ENCODE data around the gene CLCN7. TPM values are rescaled to one million over a fixed set of nuclear protein-coding genes. Genes with fewer than 3 reads are reported as not detected.
A peak's percentile ranks its signal among the peaks of the same experiment; 100 is the strongest.

CLCN7 gene
- total and polyA plus RNA-seq, 2 of the 13 experiments (the other 11 are each of a cell fraction or from before 2014, with no cell fraction given): 24.6 to 25.1 TPM

- Histone ChIP-seq H3K36me3 (replicated peaks in 1 of 2; ENCODE audit: control insufficient read depth in 1 of 2, insufficient read depth in 2 of 2, low read length in 2 of 2) (no peaks in the 10 kb centered on the region), H4K20me1 (ENCODE audit: insufficient read depth, low read length) (no peaks in the 10 kb centered on the region), H3K9ac (ENCODE audit: insufficient read depth, low read depth, low read length) (no peak overlapping the region), H2AFZ (ENCODE audit: low read length) (no peak overlapping the region), H3K79me2 (ENCODE audit: insufficient read depth, low read length) (no peaks in the 10 kb centered on the region), H3K27ac (ENCODE audit: extremely low read length, insufficient read depth, low read length) (no peak overlapping the region), H3K27me3 (ENCODE audit: control insufficient read depth in 1 of 2, insufficient read depth in 2 of 2, low read length in 2 of 2) (peaks cover 10 to 41% of the 10 kb centered on the region in 2 experiments), H3K4me2 (ENCODE audit: low read depth, low read length) (peak overlapping the region; percentile 95; the same call in 1 of the 2 replicates), H3K9me3 (ENCODE audit: low read length) (no peaks in the 10 kb centered on the region), H3K4me3 (replicated peaks in 1 of 3; ENCODE audit: insufficient read depth in 1 of 3, low read depth in 2 of 3, low read length in 3 of 3) (peak overlapping the region in 1 of 3 experiments; percentile 26; a peak in 1 of 6 replicates), H3K4me1 (ENCODE audit: insufficient read depth, low read length) (peaks cover 46% of the 10 kb centered on the region)
- intact Hi-C loops (cut with micrococcal nuclease; ENCODE audit: unreplicated experiment) (no loop called here), in situ Hi-C loops (cut with HindIII; ENCODE audit: extremely low pct_ligation_motif_present, low pct_unique_long_range_greater_than_20kb) (no loop called here)
- no TSS peak for BruUV-seq (replicated peaks)
- POLR2A ChIA-PET: interaction anchor here (1.0 to 3.1 kb wide), 3 partner anchors 8 to 47 kb away, joined by 3 to 47 read pairs (median 3); partner anchors contain the start of gene UQCC4
- CTCF ChIA-PET (ENCODE audit: low intra/inter-chr PET ratio, low total read pairs): no interaction called here
- FAIRE-seq (no peak), ATAC-seq (no peak), DNase-seq (ENCODE audit: low spot score) (no peak)
- WGBS (ENCODE audit: low lambda C conversion rate): 20% methylated on average over 2 of the region's 11 CpGs
- TF ChIP-seq THAP8 (CRISPR knock-in tag; IDR thresholded peaks at IDR 0.05; ENCODE audit: borderline replicate concordance): 0 out of 2 replicates have a peak, but pooled peaks have one; percentile 32
- TF ChIP-seq RBM39 (IDR thresholded peaks at IDR 0.05; ENCODE audit: low read depth, low read length, poor library complexity, severe bottlenecking): peak; percentile 10
- no peak for TF ChIP-seq ZNF10 (CRISPR knock-in tag; IDR thresholded peaks at IDR 0.05; ENCODE audit: borderline replicate concordance, low read depth)
- no peak for TF ChIP-seq FOXK2 (IDR thresholded peaks at IDR 0.05)
- TF ChIP-seq EZH2 (conservative IDR thresholded peaks at IDR 0.05; ENCODE audit: low read depth, low read length): no peak
- TF ChIP-seq ZNF20 (CRISPR knock-in tag; IDR thresholded peaks at IDR 0.05): no peak
- no peak for TF ChIP-seq ZNF772 (CRISPR knock-in tag; IDR thresholded peaks at IDR 0.05)
- TF ChIP-seq ARNT2 (CRISPR knock-in tag; IDR thresholded peaks at IDR 0.05; ENCODE audit: low read depth): 0 out of 2 replicates have a peak, but pooled peaks have one; percentile 24
- TF ChIP-seq ZSCAN21 (CRISPR knock-in tag; IDR thresholded peaks at IDR 0.05; ENCODE audit: borderline replicate concordance): no peak
These were observed 45.8 kb downstream of the CLCN7 start for GRCh38 chr16:1429012-1429411.
